HG02759 (cell line): ENCODE data around the gene MAP2K2.
"Not testable (repeated sequence)": the region's sequence is repeated elsewhere in the genome, so short reads cannot be mapped to it uniquely, and the experiment has no call there.

Experiments
- ATAC-seq: cut with Tn5 transposase; IDR thresholded peaks from one replicate; pipeline ENCODE4 v1.9.1; 2021; ENCODE audit warnings: mild to moderate bottlenecking, moderate library complexity; ENCODE audit not compliant: unreplicated experiment

The MAP2K2 gene

GRCh38 chr19:4123615-4124568, at the start of gene MAP2K2:
Gene MAP2K2 (minus strand): TSS chr19:4124122. CDS start chr19:4123875, 247 bp downstream.
- peak; percentile 90 for ATAC-seq

DNA sequence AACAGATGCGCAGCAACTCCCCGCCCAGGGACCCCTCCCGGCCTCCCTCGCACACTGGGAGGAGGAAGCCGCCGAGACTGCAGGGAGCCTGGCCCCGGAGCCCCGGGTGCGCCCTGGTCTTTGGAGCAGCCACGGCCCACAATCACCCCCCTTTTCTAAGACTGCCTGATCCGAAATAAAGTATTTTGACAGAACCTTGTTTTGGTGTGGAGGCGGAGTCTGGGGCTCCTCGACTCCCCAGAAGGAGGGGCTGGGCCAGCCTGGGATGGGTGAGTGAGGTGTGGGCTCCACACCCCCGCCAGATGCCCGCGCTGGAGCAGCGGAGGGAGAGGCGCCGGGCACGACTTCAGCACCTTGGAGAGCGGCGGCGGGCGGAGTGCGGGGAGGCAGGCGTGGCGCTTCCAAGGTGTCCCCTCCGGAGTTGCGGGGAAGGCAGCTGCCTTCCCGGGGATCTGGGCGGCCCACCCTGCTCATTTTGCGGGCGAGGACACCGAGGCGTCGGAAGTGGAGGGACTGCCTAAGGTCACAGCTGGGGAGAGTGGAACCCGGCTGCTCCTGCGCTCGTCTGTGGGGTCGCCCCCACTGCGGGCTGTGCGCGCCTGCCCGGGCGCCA, 49.0 kb upstream of the MAP2K2 start:
- no peak for ATAC-seq

- ATAC-seq, result no peak
Observed at GRCh38 chr19:4171676-4172075, 47.8 kb upstream of the MAP2K2 start.

DNA sequence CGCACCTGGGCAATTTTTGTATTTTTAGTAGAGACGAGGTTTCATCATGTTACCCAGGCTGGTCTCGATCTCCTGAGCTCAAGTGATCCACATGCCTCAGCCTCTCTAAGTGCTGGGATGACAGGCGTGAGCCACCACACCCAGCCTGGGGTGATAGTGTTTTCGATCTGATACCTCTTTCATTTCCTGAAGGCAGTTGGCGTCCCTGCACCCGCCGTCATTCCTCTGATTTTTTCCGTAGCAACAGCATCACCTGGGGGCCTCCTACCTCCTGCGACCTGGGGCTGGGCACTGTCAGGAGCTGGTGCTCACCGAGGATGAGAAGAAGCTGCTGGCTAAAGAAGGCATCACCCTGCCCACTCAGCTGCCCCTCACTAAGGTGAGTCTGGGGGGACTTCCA, 40.3 kb upstream of the MAP2K2 start:
- no peak for ATAC-seq

- ATAC-seq, result no peak
Observed at GRCh38 chr19:4161415-4162077, 37.6 kb upstream of the MAP2K2 start.

GRCh38 chr19:4157971-4158370, 34.0 kb upstream of the MAP2K2 start:
- not testable (repeated sequence) for ATAC-seq

- ATAC-seq, result no peak
Observed at GRCh38 chr19:4157164-4157563, 33.2 kb upstream of the MAP2K2 start.

- ATAC-seq, result no peak
Observed at GRCh38 chr19:4154571-4155312, 30.8 kb upstream of the MAP2K2 start.

GRCh38 chr19:4152241-4152998, 28.5 kb upstream of the MAP2K2 start:
- ATAC-seq, result no peak

GRCh38 chr19:4151623-4152022, 27.7 kb upstream of the MAP2K2 start:
- ATAC-seq, result no peak

- no peak for ATAC-seq
Observed at GRCh38 chr19:4149518-4150288, 25.8 kb upstream of the MAP2K2 start.

DNA sequence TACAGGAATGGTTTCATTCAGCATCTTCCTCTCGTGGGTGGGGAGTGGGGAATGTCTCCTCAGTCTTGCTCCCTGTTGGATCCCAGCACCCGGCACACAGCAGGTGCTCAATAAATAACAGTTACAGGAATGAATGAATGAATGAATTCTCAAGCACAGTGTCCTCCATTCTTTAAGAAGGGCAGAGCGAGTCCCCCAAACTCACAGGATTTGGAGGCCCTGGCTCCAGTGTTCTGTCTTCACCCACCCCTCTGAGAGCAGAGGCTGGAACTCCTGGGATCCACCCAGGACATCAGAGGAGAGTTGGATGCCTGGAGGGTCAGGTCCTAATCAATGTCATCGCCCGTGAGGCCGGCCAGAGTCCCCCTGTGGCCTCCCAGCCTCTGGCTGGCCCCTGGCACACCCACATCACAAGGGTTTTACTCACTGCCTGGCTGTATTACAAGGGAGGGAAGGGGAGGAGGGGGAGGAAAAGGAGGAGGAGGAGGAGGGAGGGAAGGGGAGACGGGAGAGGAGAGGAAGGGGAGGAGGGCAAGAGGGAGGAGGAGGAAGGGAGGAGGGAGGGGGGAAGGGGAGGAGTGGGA, 20.8 kb upstream of the MAP2K2 start:
- no peak for ATAC-seq

DNA sequence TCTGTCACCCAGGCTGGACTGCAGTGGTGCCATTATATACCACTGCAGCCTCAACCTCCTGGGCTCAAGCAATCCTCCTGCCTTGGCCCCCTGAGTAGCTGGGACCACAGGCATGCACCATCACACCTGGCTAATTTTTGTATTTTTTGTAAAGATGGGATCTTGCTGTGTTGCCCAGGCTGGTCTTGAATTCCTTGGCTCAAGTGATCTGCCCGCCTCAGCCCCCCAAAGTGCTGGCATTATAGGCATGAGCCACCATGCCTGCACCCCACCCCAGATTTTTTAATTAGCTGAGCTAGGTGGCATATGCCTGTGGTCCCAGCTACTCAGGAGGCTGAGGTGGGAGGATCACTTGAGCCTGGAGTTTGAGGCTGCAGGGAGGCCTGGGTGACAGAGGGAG, 19.0 kb upstream of the MAP2K2 start:
- ATAC-seq, result not testable (repeated sequence)

- ATAC-seq, result no peak
Observed at GRCh38 chr19:4140237-4140711, 16.4 kb upstream of the MAP2K2 start.

GRCh38 chr19:4139614-4140236, 15.8 kb upstream of the MAP2K2 start:
- ATAC-seq, result no peak

DNA sequence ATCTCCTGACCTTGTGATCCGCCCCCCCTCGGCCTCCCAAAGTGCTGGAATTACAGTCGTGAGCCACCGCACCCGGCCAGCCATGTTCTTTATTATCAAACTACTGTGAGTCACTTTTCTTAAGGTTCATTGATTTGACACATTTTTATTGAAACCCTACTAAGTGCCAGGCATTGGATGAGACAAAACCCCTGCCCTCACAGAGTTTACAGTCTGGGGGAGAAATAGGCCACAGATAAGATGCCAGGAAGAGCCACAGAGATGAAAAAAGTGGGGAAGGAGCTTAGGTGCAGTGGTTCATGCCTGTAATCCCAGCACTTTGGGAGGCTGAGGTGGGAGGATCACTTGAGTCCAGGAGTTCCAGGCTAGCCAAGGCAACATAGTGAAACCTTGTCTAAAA, 14.5 kb upstream of the MAP2K2 start:
- no peak for ATAC-seq

DNA sequence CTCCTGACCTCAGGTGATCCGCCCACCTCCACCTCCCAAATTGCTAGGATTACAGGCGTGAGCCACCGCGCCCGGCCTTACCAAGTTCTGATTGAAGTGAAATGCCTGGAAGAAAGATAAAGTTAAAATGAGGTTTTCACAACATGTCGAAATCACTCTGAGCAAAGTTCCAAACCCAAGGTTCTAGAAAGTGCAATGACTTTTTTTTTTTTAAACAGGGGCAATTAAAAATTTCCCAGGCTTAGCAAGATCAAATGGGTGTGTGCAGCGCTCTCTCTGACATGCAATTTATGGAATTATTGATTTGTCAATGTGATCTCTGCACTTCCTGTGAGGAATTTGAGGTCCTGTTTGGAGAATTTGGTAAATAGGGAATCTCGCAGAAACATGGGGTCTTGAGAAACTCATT, 12.8 kb upstream of the MAP2K2 start:
- no peak for ATAC-seq

- not testable (repeated sequence) for ATAC-seq
Observed at GRCh38 chr19:4135386-4135785, 11.5 kb upstream of the MAP2K2 start.
